Femur (tissue), 1 donor: Measurements from ENCODE around the gene BICC1.
"Not testable (repeated sequence)": the region's sequence is repeated elsewhere in the genome, so short reads cannot be mapped to it uniquely, and the experiment has no call there.

Source experiments
- DNase-seq: peaks from one replicate; pipeline ENCODE4 v3.0.0-alpha.2; 2017

Gene BICC1

DNA sequence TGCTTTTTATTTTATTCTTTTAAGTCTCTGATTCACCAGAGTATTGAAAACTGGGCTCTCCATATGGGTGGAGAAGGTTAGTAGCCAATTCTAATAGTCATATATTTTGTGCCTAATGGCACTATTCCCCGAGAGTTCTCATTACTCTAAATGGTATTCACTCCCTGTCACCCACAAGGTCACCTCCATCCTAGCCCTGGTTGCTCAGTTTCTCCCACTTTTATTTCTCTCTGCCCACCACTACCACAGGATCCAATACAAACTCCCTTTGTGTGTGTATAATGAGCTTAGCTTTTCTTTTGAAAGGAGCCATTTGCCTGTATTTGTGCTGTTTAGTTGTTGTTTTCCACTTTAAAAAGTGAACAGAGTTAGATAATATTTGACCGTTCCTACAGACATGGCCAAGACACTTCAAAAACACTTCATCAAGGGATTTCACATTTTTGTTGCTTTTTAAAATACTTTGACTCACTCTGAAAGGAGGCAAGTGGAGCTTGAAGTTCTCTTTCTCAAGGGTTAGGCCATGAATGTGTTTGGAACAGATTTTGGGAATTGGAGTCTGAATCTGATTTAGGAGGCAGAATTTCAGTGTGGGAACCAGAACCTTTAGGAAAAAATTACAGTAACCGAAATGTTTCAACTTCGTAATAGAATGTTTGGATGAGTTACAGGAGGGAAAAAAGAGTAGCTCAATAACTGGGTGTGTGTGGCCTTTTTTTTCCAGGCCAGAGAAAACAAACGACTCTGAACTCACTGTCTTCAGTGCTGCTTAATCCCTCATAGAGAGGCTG lies 321.3 kb downstream of the BICC1 start:
- peak; percentile 58 for DNase-seq

DNA sequence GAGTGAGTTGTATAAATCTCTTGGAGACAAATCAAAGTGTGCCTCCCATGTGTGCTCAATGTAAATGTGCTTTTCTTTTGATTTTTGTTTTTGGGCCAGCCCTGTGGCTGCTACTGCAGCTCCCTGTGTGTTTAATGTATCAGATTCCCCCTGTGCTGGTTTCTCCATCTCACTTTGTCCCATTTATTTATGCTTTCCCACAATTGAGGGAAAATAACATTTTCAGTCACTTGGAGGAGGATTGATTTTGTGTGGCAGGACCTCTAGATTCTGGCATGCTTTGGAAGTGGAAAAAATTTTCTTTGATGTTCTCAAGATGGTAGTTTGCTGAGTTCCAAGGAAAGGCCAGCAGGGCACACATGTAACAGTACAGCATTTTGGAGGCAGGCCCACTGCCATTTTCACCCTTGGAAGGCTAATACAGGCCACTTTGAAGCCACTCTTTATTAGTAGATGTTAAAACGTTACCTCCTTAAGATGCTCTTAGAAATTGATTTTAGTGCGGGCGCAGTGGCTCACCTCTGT lies 323.6 kb downstream of the BICC1 start:
- DNase-seq = peak; percentile 41

DNA sequence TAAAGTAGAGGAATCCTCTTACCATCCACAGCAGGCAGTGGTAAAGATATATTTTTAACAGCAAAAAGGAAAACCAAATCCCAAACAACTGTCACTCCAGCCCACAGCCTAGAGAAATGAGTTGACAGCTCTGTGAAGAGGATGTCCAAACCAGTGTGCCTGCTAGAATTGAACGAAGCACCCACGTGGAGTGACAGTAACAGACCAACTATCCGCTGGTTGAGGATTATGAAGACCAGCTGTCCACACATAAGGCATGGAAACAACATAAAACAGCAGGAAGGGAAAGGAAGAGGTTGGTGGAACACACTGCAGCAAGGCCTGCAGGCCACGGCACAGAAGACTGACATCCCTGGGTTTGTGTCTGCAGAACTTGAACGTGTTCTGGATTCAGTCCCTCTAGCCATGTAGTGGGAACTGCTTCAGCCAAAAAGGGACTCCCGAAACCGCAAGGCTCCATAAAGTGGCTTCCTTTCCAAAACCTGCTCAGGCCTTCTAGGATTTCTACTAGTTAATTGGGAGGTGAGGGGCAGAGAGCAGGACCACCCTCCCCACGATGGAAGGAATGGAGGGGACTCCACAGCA lies 324.4 kb downstream of the BICC1 start:
- peak; percentile 47 for DNase-seq

DNA sequence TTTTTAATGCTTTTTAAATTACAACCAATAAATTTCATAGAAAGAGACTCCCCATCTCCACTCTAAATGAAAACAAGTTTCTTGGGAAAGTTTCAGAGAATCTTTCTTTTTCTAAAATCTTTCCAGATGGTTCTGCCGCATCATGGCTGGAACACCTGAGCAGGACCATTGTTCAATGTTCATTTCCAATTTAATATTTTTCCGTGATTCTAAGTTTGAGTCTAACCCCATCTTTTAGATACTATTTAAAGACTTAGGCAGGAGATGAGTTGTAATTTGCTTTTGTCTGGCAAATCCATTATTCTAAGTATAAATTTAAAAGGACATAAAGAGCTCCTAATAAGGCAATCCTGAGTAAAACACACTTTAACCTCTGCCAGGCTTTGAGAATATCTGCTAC lies 325.2 kb downstream of the BICC1 start:
- no peak for DNase-seq

DNA sequence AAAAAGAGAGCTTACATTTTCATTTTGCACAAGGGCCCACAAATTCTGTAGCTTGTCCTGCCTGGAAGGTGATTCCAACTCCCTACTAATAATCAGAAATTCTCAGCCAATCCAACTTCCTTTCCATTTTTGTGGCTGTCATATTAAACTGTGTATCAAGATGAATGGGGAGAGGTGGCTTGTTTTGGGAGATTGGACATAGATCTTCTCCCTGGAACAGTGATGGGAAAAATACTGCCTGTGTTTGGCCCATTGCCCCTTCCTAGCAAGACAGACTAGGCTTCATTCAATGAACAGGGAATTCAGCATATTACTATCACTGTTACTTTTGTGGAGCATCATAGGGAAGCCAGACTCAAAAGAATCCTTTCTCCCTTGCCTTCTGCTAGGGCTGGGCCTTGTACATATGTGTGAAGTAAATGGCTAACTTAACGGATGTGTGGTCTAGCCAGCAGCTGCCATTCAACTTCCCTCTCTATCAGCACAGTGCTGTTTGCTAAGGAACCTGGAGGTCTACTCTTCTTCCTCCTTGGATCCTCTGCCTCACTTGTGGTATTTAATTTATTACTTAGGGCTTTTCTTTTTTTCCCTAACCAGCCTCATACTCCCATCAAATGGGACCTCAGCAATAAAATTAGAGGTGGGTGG lies 326.0 kb downstream of the BICC1 start:
- DNase-seq = no peak

DNA sequence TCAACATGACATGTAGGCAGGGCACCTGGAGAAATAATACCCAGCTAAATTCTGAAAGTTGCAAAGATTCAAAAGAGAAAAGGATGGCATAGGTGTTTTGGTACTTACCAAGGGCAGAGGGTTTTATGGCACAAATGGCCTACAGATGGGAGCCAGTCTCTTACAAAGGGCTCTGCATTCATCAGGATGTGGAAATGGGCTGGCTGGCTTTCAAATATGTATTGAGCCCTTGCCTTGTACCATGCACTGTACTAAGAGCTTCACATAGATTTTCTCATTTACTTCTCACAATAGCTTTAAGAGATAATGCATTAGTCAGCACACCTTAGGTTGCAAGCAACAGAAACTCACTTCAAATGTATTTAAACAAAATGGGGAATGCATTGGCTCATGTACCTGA lies 327.1 kb downstream of the BICC1 start:
- DNase-seq = no peak

DNA sequence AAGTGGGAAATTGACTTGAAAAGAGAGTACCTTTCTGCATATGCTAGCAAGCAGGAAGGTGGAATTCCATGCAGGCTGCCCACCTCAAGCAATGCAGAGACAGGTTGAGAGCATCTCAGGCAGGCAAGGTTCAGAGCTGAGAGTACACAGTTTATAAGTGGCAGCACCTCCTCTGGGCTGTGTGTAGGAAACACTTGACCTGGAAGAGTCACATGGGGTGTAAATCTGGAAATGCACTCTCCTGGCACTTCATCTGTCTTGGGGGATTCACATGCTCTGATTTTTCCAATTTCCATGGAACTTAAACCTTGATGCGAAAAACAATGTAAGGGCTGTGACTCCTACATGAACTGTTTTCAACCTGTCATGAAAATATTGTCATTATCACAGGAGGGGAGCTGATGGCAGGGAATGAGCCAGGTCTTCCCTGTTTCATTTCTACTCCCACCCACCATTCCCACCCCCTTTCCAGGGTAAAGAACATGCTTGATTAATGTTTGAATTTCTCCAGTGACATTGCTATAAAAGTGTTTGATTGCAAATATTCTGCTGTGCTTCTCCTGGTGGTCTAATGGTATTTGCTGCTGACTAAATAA lies 328.3 kb downstream of the BICC1 start:
- DNase-seq = no peak

DNA sequence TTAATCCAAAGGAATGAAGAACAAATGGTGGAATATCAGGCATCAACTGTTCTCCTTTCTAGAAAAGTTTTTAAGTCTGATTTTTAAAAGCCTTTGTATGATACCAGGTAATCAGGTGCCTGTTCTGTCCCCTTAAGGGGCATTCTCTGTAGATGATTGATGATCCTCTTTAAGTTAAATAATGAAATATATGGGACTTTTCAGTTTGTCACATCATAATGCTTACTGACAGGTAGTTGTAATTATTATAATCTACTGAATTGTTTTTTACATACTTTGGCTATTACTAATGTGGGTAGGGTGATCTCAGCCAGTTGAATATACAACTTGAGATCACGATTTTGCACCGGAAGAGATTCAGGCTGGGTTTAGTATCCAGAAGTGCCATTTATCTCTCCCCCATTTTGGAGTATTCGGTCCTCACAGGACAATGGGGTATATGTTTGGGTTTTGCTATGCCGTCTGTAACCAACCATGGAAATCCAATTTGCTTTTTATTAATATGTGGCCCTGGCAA lies 330.2 kb downstream of the BICC1 start:
- no peak for DNase-seq

DNA sequence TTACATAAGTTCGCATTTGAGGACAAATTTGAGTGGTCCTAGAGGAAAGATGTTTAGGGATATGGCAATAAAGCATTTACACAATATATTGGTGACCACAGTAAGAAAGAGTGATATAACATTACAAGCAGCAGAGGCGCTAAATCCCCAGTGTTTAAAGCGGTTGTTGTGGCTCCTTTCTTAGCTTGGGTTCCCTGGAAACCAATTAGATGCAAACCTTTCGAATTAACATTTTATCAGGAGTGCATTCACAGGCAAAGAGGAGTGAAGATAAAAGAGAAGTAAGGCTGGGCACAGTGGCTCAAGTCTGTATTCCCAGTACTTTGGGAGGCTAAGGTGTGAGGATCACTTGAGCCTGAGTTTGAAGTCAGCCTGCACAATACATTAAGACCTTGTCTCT lies 331.1 kb downstream of the BICC1 start:
- no peak for DNase-seq

DNA sequence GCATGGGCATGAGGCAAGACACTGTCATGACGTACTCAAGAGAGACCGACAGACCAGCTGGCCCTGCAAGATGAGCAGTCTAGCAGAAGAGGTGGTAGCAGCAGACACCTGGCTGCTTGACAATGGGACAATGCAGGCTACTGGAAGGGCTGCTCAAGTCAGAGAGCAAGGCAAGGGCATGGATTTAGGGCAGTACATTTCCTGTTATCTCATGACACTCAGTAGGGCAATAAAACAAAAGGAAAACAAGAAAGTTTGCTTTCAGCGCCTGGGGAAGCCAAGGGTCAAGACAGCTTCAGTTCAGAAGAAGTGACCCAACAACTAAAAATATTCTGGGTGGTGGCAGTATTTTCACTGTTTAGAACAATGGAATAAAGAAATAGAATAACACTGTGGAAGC lies 332.0 kb downstream of the BICC1 start:
- DNase-seq = no peak

DNA sequence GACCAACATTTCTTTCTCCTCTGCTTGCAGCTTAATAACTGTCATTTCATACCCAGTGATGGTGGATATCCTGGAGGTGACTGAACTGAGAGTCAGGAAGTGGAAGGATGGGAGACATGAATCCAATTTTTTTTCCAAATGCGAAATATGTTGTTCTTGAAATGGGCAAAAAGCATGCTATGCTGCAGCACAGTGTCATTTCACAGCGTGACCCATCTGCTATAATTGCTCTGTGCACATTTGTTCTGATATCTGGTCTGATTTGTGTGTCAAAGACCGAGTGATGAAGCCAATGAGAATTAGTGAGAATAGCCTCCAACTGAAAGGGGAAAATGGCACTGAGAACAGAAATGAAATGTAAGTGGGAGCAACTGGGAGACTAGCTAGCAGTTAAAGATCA lies 334.2 kb downstream of the BICC1 start:
- DNase-seq = no peak

DNA sequence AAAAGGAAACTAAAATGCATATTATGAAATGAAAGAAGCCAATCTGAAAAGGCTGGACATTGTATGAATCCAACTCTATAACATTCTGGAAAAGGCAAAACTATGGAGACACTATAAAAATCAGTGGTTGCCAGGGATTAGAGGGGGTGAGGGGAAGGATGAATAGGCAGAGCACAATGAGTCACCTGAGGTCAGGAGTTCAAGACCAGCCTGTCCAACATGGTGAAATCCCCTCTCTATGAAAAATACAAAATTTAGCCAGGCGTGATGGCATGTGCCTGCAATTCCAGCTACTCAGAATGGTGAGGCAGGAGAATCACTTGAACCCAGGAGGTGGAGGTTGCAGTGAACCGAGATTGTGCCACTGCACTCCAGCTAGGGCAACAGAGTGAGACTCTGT lies 338.9 kb downstream of the BICC1 start:
- no peak for DNase-seq

DNA sequence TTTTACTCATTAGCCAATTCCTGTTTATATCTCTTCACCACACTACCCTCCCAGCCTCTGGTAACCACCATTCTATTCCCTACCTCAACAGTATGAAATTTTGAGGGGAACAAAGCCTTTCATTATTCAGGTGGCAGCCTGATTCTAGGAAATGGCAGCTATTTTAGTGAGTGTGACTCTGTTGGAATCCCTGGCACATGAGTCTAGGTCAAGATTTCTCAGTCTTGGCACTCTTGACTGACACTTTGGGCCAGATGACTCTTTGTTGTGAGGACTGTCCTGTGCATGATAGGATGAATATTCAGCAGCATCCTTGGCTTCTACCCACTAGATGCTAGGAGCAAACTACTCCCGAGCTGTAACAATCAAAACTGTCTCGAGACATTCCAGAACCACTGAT lies 341.0 kb downstream of the BICC1 start:
- DNase-seq = no peak

DNA sequence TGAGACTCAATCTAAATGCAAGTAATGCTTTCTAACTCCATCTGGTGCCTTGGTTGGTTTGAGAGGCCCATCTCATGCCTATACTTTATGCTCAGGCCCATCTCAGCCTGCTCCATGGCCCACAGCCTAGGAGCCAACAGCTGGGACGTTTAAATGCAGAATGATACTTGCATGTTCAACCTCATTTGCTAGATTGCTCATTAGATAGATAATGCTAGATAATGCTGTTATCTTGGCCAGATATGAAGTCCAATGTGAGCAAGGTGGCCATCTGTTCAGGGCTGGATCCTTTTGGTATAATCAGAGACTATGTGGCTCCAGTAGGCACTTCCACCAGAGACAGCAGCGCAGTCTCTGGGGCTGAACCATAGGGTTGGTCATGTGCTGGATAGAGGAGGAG lies 342.1 kb downstream of the BICC1 start:
- DNase-seq = no peak

DNA sequence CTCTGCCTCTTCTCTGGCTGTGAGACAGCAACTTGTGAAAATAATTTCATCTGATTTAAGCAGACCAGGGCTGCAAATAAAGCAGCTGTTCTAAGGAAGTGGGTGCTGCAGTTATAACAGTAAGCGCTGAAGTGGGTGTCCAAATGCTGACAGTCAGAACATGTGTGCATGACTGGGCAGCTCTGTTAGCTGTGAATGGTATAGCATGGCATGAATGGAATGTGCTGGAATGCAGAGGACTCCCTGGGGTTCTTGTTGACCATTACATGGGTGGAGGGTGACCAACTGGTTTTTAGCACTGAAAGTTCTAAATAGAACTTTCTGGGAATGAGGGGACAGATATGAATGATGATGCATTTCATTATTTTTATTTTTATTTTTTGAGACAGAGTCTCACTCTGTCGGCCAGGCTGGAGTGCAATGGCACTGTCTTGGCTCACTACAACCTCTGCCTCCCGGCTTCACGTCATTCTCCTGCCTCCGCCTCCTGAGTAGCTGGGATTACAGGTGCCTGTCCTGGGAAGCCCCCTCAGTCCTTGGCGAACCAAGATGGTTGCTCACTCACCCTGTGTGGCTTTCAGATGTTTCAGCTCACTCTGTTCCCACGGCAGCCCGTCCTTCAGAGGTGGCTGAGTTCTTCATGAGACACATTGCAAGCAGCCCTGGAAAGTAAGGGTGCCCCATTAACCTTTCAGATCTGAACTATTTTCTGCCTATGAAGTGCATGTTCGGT lies 344.0 kb downstream of the BICC1 start:
- peak; percentile 47 for DNase-seq

DNA sequence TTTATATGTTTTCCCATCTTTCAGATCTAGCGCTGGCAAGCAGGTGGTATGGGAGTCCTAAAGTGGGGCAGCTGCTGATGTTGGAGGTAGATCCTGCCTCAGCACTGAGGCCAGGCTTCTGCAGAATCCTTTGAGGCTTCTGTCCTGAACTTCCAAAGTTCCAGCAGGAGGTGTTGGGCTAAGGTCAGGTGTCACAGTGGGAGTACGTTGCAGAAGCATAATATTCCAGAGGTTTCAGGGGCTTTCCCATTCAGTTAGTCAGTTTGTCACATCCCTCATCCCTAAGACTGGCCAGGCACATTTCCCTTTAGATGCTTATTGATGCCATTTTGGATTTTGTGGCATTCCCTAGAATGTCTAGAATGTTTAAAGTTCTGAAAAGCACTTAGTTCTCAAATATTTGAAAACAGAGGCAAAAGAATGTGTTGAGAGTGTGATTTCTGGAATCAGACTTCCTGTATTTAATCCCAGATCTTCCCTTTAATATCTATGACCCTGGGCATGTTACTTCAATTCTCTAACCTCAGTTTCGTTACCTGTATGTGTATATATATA lies 344.7 kb downstream of the BICC1 start:
- DNase-seq = no peak

DNA sequence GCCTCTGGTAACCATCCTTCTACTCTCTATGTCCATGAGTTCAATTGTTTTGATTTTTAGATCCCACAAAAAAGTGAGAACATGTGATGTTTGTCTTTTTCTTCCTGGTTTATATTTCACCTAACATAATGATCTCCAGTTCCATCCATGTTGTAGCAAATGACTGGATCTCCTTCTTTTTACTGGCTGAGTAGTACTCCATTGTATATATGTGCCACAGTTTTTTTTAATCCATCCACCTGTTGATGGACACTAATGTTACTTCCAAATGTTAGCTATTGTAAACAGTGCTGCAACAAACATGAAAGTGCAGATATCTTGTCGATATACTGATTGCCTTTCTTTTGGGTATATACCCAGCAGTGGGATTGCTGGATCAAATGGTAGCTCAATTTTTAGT lies 345.5 kb downstream of the BICC1 start:
- DNase-seq = not testable (repeated sequence)

DNA sequence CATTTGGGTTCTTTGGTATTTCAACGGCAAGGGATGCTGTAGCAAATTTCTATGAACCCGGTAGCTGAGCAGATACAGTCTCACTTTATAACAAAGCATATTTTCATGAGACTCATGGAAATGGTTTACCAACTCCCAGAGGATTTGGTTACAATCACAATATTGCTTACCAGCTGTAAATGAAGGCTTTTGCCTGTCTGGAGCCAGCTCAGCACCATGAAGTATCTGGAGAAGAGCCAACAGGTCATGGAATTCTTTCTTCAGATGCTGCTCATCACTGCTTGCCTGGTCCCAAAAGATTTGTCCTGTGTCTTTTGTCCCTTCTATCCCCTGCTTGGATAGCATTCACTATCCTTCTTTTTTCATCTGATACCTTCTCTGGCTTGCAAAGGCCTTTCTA lies 346.9 kb downstream of the BICC1 start:
- DNase-seq = no peak

DNA sequence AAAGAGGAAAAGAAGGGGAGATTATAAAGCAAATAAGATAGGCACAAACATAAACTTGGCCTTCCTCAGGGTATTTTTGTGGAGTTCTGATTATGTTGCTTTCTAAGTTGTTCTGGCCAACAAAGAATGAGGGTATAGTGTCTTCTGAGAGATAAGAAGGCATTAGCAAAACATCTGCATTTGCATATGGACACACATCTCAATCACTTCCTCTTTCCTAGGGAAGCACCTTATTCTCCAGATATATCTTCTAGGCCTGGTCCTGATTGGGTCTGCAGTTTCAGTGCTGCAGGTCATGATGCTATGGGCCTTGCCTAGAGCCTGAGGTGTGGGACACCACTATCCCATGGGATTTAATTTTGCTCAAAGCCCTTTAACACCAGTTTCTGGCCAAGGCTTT lies 355.0 kb downstream of the BICC1 start:
- DNase-seq = no peak

DNA sequence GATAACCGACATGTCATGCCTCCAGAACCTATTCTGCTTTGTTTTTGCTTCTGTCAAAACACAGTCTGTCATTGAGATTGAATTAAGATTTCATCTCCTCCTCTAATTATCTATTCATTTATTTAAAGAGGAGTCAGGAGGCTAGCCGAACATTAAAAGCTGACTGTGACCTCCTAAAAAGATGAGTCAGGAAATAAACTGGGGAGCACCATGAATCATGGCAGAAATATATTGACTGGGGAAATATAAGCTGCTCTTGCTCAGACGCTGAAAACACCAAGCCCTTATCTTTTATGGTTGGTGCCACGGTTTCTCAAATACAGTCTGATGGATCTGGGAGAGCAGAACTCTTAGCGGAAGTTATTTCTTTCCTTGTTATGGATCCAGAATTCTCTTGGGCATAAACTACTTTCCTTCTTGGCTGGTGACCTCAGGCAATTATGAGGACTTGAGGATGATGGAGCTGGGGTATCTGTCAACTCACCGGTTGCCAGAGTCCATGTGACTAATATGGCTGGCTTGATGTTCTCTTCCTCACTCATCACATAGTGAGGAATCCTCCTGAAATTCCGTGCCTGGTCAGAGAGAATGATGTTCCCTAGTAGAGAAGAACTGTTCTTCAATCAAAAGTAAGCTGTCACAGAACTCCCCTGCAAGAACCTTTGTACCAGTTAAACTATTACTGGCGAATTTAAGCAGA lies 356.2 kb downstream of the BICC1 start:
- no peak for DNase-seq

DNA sequence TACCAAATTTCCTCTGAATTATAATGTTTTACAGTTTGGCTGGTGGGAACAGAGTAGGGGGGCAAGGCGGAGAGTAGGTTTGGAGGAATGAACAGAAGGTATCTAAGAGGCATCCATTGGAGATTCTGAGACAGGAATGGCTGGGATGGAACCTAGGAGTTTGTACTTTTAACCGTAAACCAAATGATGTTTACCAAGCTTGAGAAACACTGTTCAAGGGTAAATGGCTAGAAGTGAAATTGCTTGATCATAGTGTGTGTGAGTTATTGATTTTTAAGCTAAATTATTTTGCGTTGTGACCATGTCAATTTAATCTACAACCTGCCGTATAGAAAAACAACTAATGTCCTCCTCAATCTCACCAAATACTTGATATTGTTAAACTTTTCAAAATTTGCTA lies 357.4 kb downstream of the BICC1 start:
- DNase-seq = no peak

DNA sequence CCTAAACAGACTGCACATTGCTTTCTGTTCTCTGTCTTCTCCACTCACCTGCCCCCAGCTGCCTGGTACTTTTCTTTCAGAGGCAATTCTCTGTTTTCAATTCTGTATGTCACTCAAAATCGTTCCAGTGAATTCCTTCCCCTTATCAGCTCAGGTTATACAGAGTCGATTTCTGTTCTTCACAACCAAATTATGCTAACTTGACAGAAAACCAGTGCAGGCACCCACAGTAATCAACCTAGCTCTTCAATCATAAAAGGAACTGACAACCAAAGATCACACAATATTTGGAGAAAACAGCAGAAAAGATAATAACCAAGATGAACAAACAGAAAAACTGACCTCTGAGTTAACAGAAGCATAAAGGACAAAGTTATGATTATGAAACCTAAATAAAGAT lies 360.5 kb downstream of the BICC1 start:
- DNase-seq = no peak
